GM12878 (cell line): ENCODE measurements around the gene CDHR5. TPM values are rescaled to one million over a fixed set of nuclear protein-coding genes. Genes with fewer than 3 reads are reported as not detected.

Experiments
- ATAC-seq: fragments of 200-7000 bp; cut with Tn5 transposase; 3 replicates; pipeline ENCODE4 v1.9.1; 2020; ENCODE audit warnings: mild to moderate bottlenecking, moderate library complexity
- BruUV-seq: library from RNA; stranded (reverse); fragments of 400-500 nt; replicated peaks from 2 replicates; lab custom pipeline; 2021; lab: Mats Ljungman, UMichigan
- CTCF ChIA-PET: fragments of 300-600 bp; sonication (Branson Sonifier 250); formaldehyde crosslinking; extraction: SDS; loops from one replicate; lab custom pipeline; 2021; ENCODE audit warnings: inconsistent platforms; lab: Yijun Ruan, JAX
- POLR2A ChIA-PET: fragments of 350-600 bp; formaldehyde crosslinking; extraction: SDS; loops from one replicate; lab custom pipeline; 2021; ENCODE audit warnings: inconsistent platforms; lab: Charles Lee
- RAD21 ChIA-PET: fragments of 300-600 bp; sonication (Branson Sonifier 250); formaldehyde crosslinking; loops from one replicate; lab custom pipeline; 2023; ENCODE audit warnings: antibody characterized with exemption; ENCODE audit not compliant: unreplicated experiment; lab: Charles Lee
- SMC1A ChIA-PET: fragments of 300-600 bp; sonication (Branson Sonifier 250); formaldehyde crosslinking; loops from one replicate; lab custom pipeline; 2023; ENCODE audit not compliant: unreplicated experiment, uncharacterized antibody; lab: Charles Lee
- DNase-seq: peaks from one replicate; pipeline ENCODE4 v3.0.0-alpha.2; 2011; ENCODE audit warnings: low read depth, low spot score
- FAIRE-seq: peaks from 3 replicates; lab custom pipeline; 2011; peaks lifted over from hg19 to GRCh38; lab: Jason Lieb, UNC
- H2AFZ ChIP-seq: 2 replicates; pipeline ENCODE4 v1.6.0; 2011; ENCODE audit warnings: low read depth, low read length, control low read depth; ENCODE audit not compliant: control insufficient read depth
- H3K27ac ChIP-seq: 2 replicates; pipeline ENCODE4 v1.5.1; 2011; ENCODE audit warnings: control low read depth; ENCODE audit not compliant: control insufficient read depth, insufficient read depth
- H3K27me3 ChIP-seq, 2 experiments: replicated peaks in 1 of 2; 2 replicates each; pipeline versions ENCODE4 v1.6.0 to v1.6.1; 2011; ENCODE audit warnings: low read length in 1 of 2; ENCODE audit not compliant: control insufficient read depth in 2 of 2, insufficient read depth in 2 of 2
- H3K36me3 ChIP-seq, 2 experiments: 2 replicates each; pipeline ENCODE4 v1.5.1; 2011; ENCODE audit warnings: low read length in 1 of 2; ENCODE audit not compliant: control insufficient read depth in 2 of 2, insufficient read depth in 2 of 2
- H3K4me1 ChIP-seq: 2 replicates; pipeline ENCODE4 v1.6.1; 2011; ENCODE audit warnings: mild to moderate bottlenecking, low read length, moderate library complexity, mixed read lengths; ENCODE audit not compliant: control insufficient read depth, insufficient read depth
- H3K4me2 ChIP-seq: 2 replicates; pipeline ENCODE4 v1.6.0; 2011; ENCODE audit warnings: control low read depth; ENCODE audit not compliant: control insufficient read depth, insufficient read depth
- H3K4me3 ChIP-seq: fragments of 200-600 bp; sonication (generic); 2 replicates; pipeline ENCODE4 v1.5.1; 2016
- H3K79me2 ChIP-seq: 2 replicates; pipeline ENCODE4 v1.6.0; 2011; ENCODE audit warnings: low read length; ENCODE audit not compliant: control insufficient read depth, insufficient read depth
- H3K9ac ChIP-seq: 2 replicates; pipeline ENCODE4 v1.8.0; 2011; ENCODE audit warnings: low read length, control low read depth, mixed read lengths; ENCODE audit not compliant: control insufficient read depth, insufficient read depth
- H3K9me3 ChIP-seq: replicated peaks from 3 replicates; pipeline ENCODE4 v1.5.1; 2011; ENCODE audit warnings: mild to moderate bottlenecking, low read length; ENCODE audit not compliant: control insufficient read depth, insufficient read depth
- H4K20me1 ChIP-seq: 2 replicates; pipeline ENCODE4 v1.6.0; 2011; ENCODE audit not compliant: control insufficient read depth, insufficient read depth
- EED ChIP-seq: sonication (generic); IDR thresholded peaks from 2 replicates; pipeline ENCODE4 v1.6.1; 2016; ENCODE audit warnings: antibody characterized with exemption, low read depth
- HDAC6 ChIP-seq: fragments of 200-600 bp; sonication (generic); IDR thresholded peaks from one replicate; pipeline ENCODE4 v1.8.0; 2017; ENCODE audit warnings: antibody characterized with exemption; ENCODE audit not compliant: unreplicated experiment
- KDM1A ChIP-seq: fragments of 200-600 bp; sonication (generic); IDR thresholded peaks from 2 replicates; pipeline ENCODE4 v1.6.1; 2016; ENCODE audit warnings: borderline replicate concordance
- MYC ChIP-seq: IDR thresholded peaks from 2 replicates; pipeline ENCODE4 v1.6.1; 2011; ENCODE audit warnings: mild to moderate bottlenecking, low read length, moderate library complexity, inconsistent platforms; ENCODE audit not compliant: insufficient read depth, insufficient replicate concordance, insufficient read length, severe bottlenecking
- POU2F2 ChIP-seq: IDR thresholded peaks from 3 replicates; pipeline ENCODE4 v1.6.1; 2011; ENCODE audit warnings: low read depth, mild to moderate bottlenecking, low read length, borderline replicate concordance
- RAD51 ChIP-seq: fragments of 450-650 bp; IDR thresholded peaks from 2 replicates; pipeline ENCODE4 v1.6.1; 2016; ENCODE audit warnings: moderate library complexity, mild to moderate bottlenecking, inconsistent platforms
- RUNX3 ChIP-seq: IDR thresholded peaks from 2 replicates; pipeline ENCODE4 v1.6.1; 2012; ENCODE audit warnings: low read length, inconsistent platforms
- SMARCA5 ChIP-seq: fragments of 450-650 bp; IDR thresholded peaks from 2 replicates; pipeline ENCODE4 v1.6.1; 2017; ENCODE audit warnings: mild to moderate bottlenecking
- TARDBP ChIP-seq: IDR thresholded peaks from 2 replicates; pipeline ENCODE4 v1.6.1; 2016; ENCODE audit warnings: borderline replicate concordance
- WRNIP1 ChIP-seq: IDR thresholded peaks from 2 replicates; pipeline ENCODE4 v1.6.1; 2011; ENCODE audit warnings: low read depth, low read length, improper control_type of control experiment, borderline replicate concordance
- WGBS: methylation state at CpG from one replicate; pipeline ENCODE4 v1.1.6; 2016; ENCODE audit warnings: low lambda C conversion rate; ENCODE audit not compliant: insufficient replicate concordance, insufficient coverage; ENCODE audit errors: missing lambda C conversion rate; 5-methylcytosine and 5-hydroxymethylcytosine counted together
- in situ Hi-C: fragments of 300-500 bp; cut with MboI; formaldehyde crosslinking; loops from 9 replicates; pipeline ENCODE4 v1.14.3; 2018; ENCODE audit warnings: mixed read lengths
- intact Hi-C: fragments of 100-400 bp; cut with micrococcal nuclease; formaldehyde crosslinking; loops from one replicate; pipeline ENCODE4 v1.14.2; 2022; ENCODE audit not compliant: unreplicated experiment
- polyA plus RNA-seq, 11 experiments: library from polyadenylated mRNA; depleted of rRNA in 4 of 11; unstranded in 6 of 11; stranded (reverse) in 5 of 11; fragments of >200 nt; fragmentation: Nextera tagmentation in 4 of 11; fragmentation: Illumina TruSeq in 1 of 11; extraction: Ambion mirVana in 4 of 11; extraction: Trizol in 1 of 11; gene quantifications; 1 replicate in 1 of 11; 2 replicates in 10 of 11; pipeline versions ENCODE4 v1.2.1 to v1.2.3, GENCODE V29; 2011 to 2016; ENCODE audit warnings: inconsistent platforms in 2 of 11, missing spikeins in 2 of 11, low read depth in 1 of 11
- total RNA-seq, 4 experiments: library from RNA; depleted of rRNA in 3 of 4; stranded (reverse); fragments of >200 nt in 3 of 4; fragmentation: Illumina TruSeq in 1 of 4; extraction: Trizol in 1 of 4; gene quantifications; 2 replicates each; pipeline versions ENCODE4 v1.2.1 to v1.2.3, GENCODE V29; 2013 to 2021
- TF ChIP-seq, protein P1 (sequence below): fragments of 450-650 bp; IDR thresholded peaks from 2 replicates; pipeline ENCODE4 v1.6.1; 2017; ENCODE audit warnings: antibody characterized with exemption, mild to moderate bottlenecking, moderate library complexity
- TF ChIP-seq, protein P2 (sequence below): fragments of 450-650 bp; formaldehyde crosslinking; IDR thresholded peaks from 2 replicates; pipeline ENCODE4 v1.4.0; 2022; ENCODE audit warnings: mild to moderate bottlenecking, moderate library complexity
- TF ChIP-seq, protein P3 (sequence below): fragments of 450-650 bp; IDR thresholded peaks from 2 replicates; pipeline ENCODE4 v1.6.1; 2018; ENCODE audit warnings: mild to moderate bottlenecking, low read depth, moderate library complexity; ENCODE audit not compliant: partially characterized antibody

Gene CDHR5
- total and polyA plus RNA-seq, 10 of the 15 experiments (the other 5 are each of a cell fraction or from before 2014, with no cell fraction given): 0.06 TPM; not detected in 9

DNA sequence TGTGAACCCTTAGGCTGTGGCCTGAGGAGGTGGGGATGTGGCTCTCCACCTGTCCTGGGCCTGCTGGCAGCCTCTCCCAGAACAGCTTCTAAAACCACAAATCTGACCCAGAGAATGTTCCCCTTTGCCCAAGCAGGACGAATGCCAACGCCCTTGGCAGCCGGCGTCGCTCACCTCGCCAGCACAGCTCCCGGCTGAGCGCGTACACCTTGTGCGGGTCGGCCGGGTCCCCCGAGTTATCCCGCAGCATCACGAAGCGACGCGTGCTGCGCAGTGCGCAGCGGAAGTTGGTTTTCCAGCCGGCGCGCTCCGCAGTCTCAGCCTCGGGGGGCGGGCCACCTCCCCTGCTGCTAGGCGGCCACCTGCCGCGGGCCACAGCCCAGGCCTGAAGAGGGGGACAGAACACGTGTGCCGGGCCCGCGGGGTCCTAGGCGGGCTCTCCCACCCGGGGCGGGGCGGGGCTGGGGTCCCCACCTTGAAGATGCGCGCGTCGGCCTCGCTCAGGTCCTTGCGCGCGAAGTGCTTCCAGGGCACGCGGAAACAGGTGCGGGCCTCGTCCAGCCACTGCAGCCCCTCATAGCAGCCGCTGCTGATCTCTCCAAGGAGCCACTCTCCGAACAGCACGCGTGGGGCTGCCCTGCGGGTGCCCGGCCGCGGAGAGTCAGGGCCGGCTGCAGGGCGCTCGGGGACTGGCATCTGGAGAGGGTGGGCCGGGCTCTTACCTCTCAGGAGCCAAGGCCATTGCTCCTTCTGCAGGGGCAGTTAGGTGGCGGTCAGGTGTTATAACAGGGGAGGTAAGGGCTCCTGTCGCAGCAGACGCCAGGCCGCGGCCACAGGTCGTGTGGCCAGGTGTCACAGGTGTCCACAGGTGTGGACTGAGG is 9.9 kb downstream of the CDHR5 start:
- Histone ChIP-seq H2AFZ (no peak overlapping the region), H3K4me2 (peak overlapping the region; percentile 99), H3K9ac (peak overlapping the region; percentile 91), H3K9me3 (no peaks in the 10 kb centered on the region), H3K4me3 (peak overlapping the region; percentile 90), H4K20me1 (peaks cover 11% of the 10 kb centered on the region), H3K27me3 (no peaks in the 10 kb centered on the region), H3K27ac (peak overlapping the region; percentile 100), H3K79me2 (peaks cover 26% of the 10 kb centered on the region), H3K4me1 (peaks cover 14% of the 10 kb centered on the region), H3K36me3 (peaks cover 10 to 37% of the 10 kb centered on the region in 2 experiments; a peak in 3 of 4 replicates)
- ChIA-PET RAD21 (interaction anchor here (0.6 to 1.5 kb wide), 4 partner anchors 79 to 260 kb away, joined by 3 to 5 read pairs (median 4); partner anchors contain the start of gene HRAS), CTCF (interaction anchor here (1.4 kb wide), 1 partner anchor 81 kb away, joined by 6 read pairs; the partner anchor contains the start of gene TMEM80), POLR2A (interaction anchor here (0.8 to 1.6 kb wide), 11 partner anchors 39 to 295 kb away, joined by 3 to 10 read pairs (median 3); partner anchors contain the start of genes CHID1, HRAS and PHRF1), SMC1A (no interaction called here)
- intact Hi-C loops (loop anchor here (5.0 kb wide), 1 partner anchor 107 kb away; no protein-coding TSS in a partner anchor), in situ Hi-C loops (no loop called here)
- ATAC-seq (peak; percentile 4), DNase-seq (no peak), FAIRE-seq (no peak)
- WGBS: 69% methylated on average over 51 of the region's 68 CpGs
- TSS peak; percentile 78 for BruUV-seq
- TF ChIP-seq HDAC6 (no peak), EED (0 out of 2 replicates have a peak, but pooled peaks have one; percentile 1), MYC (no peak), RUNX3 (peak; percentile 25; the same call in 1 of the 2 replicates), KDM1A (no peak), RAD51 (no peak), WRNIP1 (no peak), SMARCA5 (no peak), TARDBP (no peak; the same call in 1 of the 2 replicates), POU2F2 (peak; percentile 38; the same call in 2 of the 3 replicates)
- TF ChIP-seq, protein P1, sequence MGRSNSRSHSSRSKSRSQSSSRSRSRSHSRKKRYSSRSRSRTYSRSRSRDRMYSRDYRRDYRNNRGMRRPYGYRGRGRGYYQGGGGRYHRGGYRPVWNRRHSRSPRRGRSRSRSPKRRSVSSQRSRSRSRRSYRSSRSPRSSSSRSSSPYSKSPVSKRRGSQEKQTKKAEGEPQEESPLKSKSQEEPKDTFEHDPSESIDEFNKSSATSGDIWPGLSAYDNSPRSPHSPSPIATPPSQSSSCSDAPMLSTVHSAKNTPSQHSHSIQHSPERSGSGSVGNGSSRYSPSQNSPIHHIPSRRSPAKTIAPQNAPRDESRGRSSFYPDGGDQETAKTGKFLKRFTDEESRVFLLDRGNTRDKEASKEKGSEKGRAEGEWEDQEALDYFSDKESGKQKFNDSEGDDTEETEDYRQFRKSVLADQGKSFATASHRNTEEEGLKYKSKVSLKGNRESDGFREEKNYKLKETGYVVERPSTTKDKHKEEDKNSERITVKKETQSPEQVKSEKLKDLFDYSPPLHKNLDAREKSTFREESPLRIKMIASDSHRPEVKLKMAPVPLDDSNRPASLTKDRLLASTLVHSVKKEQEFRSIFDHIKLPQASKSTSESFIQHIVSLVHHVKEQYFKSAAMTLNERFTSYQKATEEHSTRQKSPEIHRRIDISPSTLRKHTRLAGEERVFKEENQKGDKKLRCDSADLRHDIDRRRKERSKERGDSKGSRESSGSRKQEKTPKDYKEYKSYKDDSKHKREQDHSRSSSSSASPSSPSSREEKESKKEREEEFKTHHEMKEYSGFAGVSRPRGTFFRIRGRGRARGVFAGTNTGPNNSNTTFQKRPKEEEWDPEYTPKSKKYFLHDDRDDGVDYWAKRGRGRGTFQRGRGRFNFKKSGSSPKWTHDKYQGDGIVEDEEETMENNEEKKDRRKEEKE: no peak
- TF ChIP-seq, protein P2, sequence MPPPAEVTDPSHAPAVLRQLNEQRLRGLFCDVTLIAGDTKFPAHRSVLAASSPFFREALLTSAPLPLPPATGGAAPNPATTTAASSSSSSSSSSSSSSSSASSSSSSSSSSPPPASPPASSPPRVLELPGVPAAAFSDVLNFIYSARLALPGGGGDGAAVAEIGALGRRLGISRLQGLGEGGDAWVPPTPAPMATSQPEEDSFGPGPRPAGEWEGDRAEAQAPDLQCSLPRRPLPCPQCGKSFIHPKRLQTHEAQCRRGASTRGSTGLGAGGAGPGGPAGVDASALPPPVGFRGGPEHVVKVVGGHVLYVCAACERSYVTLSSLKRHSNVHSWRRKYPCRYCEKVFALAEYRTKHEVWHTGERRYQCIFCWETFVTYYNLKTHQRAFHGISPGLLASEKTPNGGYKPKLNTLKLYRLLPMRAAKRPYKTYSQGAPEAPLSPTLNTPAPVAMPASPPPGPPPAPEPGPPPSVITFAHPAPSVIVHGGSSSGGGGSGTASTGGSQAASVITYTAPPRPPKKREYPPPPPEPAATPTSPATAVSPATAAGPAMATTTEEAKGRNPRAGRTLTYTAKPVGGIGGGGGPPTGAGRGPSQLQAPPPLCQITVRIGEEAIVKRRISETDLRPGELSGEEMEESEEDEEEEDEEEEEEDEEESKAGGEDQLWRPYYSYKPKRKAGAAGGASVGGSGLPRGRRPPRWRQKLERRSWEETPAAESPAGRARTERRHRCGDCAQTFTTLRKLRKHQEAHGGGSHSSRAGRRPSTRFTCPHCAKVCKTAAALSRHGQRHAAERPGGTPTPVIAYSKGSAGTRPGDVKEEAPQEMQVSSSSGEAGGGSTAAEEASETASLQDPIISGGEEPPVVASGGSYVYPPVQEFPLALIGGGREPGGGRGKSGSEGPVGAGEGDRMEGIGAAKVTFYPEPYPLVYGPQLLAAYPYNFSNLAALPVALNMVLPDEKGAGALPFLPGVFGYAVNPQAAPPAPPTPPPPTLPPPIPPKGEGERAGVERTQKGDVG (CRISPR knock-in tag): peak; percentile 30; the same call in 1 of the 2 replicates
- TF ChIP-seq, protein P3, sequence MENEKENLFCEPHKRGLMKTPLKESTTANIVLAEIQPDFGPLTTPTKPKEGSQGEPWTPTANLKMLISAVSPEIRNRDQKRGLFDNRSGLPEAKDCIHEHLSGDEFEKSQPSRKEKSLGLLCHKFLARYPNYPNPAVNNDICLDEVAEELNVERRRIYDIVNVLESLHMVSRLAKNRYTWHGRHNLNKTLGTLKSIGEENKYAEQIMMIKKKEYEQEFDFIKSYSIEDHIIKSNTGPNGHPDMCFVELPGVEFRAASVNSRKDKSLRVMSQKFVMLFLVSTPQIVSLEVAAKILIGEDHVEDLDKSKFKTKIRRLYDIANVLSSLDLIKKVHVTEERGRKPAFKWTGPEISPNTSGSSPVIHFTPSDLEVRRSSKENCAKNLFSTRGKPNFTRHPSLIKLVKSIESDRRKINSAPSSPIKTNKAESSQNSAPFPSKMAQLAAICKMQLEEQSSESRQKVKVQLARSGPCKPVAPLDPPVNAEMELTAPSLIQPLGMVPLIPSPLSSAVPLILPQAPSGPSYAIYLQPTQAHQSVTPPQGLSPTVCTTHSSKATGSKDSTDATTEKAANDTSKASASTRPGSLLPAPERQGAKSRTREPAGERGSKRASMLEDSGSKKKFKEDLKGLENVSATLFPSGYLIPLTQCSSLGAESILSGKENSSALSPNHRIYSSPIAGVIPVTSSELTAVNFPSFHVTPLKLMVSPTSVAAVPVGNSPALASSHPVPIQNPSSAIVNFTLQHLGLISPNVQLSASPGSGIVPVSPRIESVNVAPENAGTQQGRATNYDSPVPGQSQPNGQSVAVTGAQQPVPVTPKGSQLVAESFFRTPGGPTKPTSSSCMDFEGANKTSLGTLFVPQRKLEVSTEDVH: no peak
